Caco-2 (cell line): Measurements from ENCODE around the gene BTBD6. TPM values are rescaled to one million over a fixed set of nuclear protein-coding genes. Genes with fewer than 3 reads are reported as not detected.

ENCODE experiments used
- BruUV-seq: library from RNA; stranded (reverse); fragments of 400-500 nt; replicated peaks from 2 replicates; lab custom pipeline; 2021; lab: Mats Ljungman, UMichigan
- CTCF ChIA-PET: fragments of 300-600 bp; sonication (Branson Sonifier 250); formaldehyde crosslinking; loops from one replicate; lab custom pipeline; 2022; ENCODE audit warnings: antibody characterized with exemption; lab: Charles Lee
- POLR2A ChIA-PET: fragments of 300-600 bp; sonication (Branson Sonifier 250); formaldehyde crosslinking; loops from one replicate; lab custom pipeline; 2022; ENCODE audit warnings: antibody characterized with exemption; lab: Charles Lee
- DNase-seq, 2 experiments: peaks; one replicate each; pipeline versions ENCODE4 v3.0.0 to v3.0.0-alpha.2; 2020 to 2022
- H3K27me3 ChIP-seq: replicated peaks from 2 replicates; pipeline ENCODE4 v1.6.0; 2011; ENCODE audit warnings: low read length; ENCODE audit not compliant: control insufficient read depth, insufficient read depth
- H3K36me3 ChIP-seq: 2 replicates; pipeline ENCODE4 v1.5.1; 2011; ENCODE audit warnings: low read length; ENCODE audit not compliant: control insufficient read depth, insufficient read depth
- H3K4me1 ChIP-seq: fragments of 250-450 bp; sonication (Bioruptor Pico); 2 replicates; pipeline ENCODE4 v1.5.1; 2020; ENCODE audit warnings: mild to moderate bottlenecking
- H3K4me3 ChIP-seq: 2 replicates; pipeline ENCODE4 v1.5.1; 2011; ENCODE audit warnings: low read depth, mild to moderate bottlenecking, control low read depth, low read length
- H3K9me3 ChIP-seq: fragments of 250-450 bp; sonication (Bioruptor Pico); 2 replicates; pipeline ENCODE4 v1.5.1; 2020; ENCODE audit warnings: mild to moderate bottlenecking, moderate library complexity
- H3K27ac Mint-ChIP-seq: one replicate; pipeline ENCODE4 v1.8.0; 2022; ENCODE audit warnings: mixed read lengths; ENCODE audit not compliant: unreplicated experiment
- H3K27me3 Mint-ChIP-seq: one replicate; pipeline ENCODE4 v1.8.0; 2022; ENCODE audit warnings: mixed read lengths; ENCODE audit not compliant: insufficient read depth, unreplicated experiment
- H3K36me3 Mint-ChIP-seq: one replicate; pipeline ENCODE4 v1.8.0; 2022; ENCODE audit warnings: mild to moderate bottlenecking, mixed read lengths; ENCODE audit not compliant: insufficient read depth, unreplicated experiment
- H3K4me1 Mint-ChIP-seq: one replicate; pipeline ENCODE4 v1.8.0; 2022; ENCODE audit warnings: low read depth, mixed read lengths; ENCODE audit not compliant: unreplicated experiment
- H3K4me3 Mint-ChIP-seq: one replicate; pipeline ENCODE4 v1.8.0; 2022; ENCODE audit warnings: mild to moderate bottlenecking, moderate library complexity, mixed read lengths; ENCODE audit not compliant: unreplicated experiment
- H3K9me3 Mint-ChIP-seq: one replicate; pipeline ENCODE4 v1.8.0; 2022; ENCODE audit warnings: mixed read lengths; ENCODE audit not compliant: unreplicated experiment
- CTCF ChIP-seq, 2 experiments: fragments of 200-600 bp in 1 of 2; IDR thresholded peaks; 1 replicate in 1 of 2; 2 replicates in 1 of 2; pipeline versions ENCODE4 v1.5.1 to v1.8.0; 2011 to 2022; ENCODE audit warnings: antibody characterized with exemption in 1 of 2, control low read depth in 1 of 2, inconsistent platforms in 1 of 2, low read depth in 1 of 2, low read length in 1 of 2, mild to moderate bottlenecking in 1 of 2, moderate library complexity in 1 of 2; ENCODE audit not compliant: insufficient read depth in 1 of 2, severe bottlenecking in 1 of 2, unreplicated experiment in 1 of 2
- intact Hi-C: fragments of 100-400 bp; cut with micrococcal nuclease; formaldehyde crosslinking; loops from one replicate; pipeline ENCODE4 v1.10.0; 2022; ENCODE audit not compliant: unreplicated experiment
- total RNA-seq: library from RNA; stranded (reverse); gene quantifications from 2 replicates; pipeline ENCODE4 v1.2.3, GENCODE V29; 2022

BTBD6 gene
- total RNA-seq, 1 experiment from 2014 or later, result 25.3 TPM

GRCh38 chr14:105210266-105211025 lies 37.9 kb upstream of the BTBD6 start:
- CTCF ChIA-PET, result no interaction called here
- no peak for DNase-seq
- POLR2A ChIA-PET, result no interaction called here

DNA sequence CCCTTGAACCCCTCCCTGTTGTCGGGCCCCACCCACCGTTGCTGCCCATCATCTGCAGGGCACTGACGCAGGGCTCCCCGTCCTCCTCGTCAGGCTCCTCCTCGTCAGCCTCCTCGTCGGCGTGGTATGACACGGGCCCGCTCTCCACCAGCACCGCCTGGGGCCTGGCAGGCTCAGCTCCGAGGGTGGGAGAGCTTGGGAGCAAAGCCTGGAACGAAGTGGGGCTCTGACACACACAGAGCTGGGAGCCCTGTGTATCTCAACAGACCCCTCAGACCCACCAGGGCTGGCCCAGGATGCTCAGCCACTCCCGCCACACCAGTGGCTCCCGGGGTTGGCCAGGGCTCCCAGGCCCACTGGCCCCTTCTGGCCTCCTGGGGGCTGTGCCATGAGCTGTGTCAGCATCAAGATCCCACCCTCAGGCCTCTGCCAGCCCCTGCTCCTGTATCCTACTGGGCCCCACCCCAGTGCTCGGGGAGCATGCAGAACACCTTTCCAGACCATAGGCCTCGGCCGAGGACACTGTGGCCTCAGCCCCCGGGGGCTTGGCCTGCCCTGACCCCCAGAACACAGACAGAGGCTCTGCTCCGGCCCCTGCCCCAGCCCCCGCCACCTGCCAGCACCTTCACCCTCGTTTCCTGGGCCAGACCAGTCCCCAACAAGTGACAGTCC lies 37.1 kb upstream of the BTBD6 start:
- Histone ChIP-seq H3K4me1 (no peaks in the 10 kb centered on the region), H3K36me3 (0 out of 2 replicates have a peak, but pooled peaks cover 1% of the 10 kb centered on the region), H3K27me3 (no peaks in the 10 kb centered on the region), H3K9me3 (no peaks in the 10 kb centered on the region), H3K4me3 (no peak overlapping the region)
- Mint-ChIP-seq H3K27ac (no peak overlapping the region), H3K9me3 (no peaks in the 10 kb centered on the region), H3K36me3 (peaks cover 15% of the 10 kb centered on the region), H3K4me1 (no peaks in the 10 kb centered on the region), H3K27me3 (no peaks in the 10 kb centered on the region), H3K4me3 (no peak overlapping the region)
- TF ChIP-seq CTCF (IDR thresholded peaks at IDR 0.05; ENCODE audit: insufficient read depth in 1 of 2, low read depth in 1 of 2, low read length in 1 of 2, severe bottlenecking in 1 of 2, unreplicated experiment in 1 of 2), result no peak
- DNase-seq, result no peak
- CTCF ChIA-PET, result no interaction called here
- POLR2A ChIA-PET, result no interaction called here
- BruUV-seq, result no TSS peak
- intact Hi-C loops, result no loop called here

More at GRCh38 chr14:105210266-105211025, 37.9 kb upstream of the BTBD6 start:
- H3K4me1 ChIP-seq, result no peaks in the 10 kb centered on the region
- Mint-ChIP-seq H3K36me3 (peaks cover 15% of the 10 kb centered on the region), H3K27ac (no peak overlapping the region), H3K9me3 (no peaks in the 10 kb centered on the region), H3K4me1 (no peaks in the 10 kb centered on the region), H3K4me3 (no peak overlapping the region), H3K27me3 (no peaks in the 10 kb centered on the region)
- no peak overlapping the region for H3K4me3 ChIP-seq
- no peaks in the 10 kb centered on the region for H3K27me3 ChIP-seq
- no peaks in the 10 kb centered on the region for H3K9me3 ChIP-seq
- intact Hi-C loops, result no loop called here
- BruUV-seq, result no TSS peak
- no peak for TF ChIP-seq CTCF (IDR thresholded peaks at IDR 0.05; ENCODE audit: insufficient read depth in 1 of 2, low read depth in 1 of 2, low read length in 1 of 2, severe bottlenecking in 1 of 2, unreplicated experiment in 1 of 2)
- 0 out of 2 replicates have a peak, but pooled peaks cover 1% of the 10 kb centered on the region for H3K36me3 ChIP-seq

DNA sequence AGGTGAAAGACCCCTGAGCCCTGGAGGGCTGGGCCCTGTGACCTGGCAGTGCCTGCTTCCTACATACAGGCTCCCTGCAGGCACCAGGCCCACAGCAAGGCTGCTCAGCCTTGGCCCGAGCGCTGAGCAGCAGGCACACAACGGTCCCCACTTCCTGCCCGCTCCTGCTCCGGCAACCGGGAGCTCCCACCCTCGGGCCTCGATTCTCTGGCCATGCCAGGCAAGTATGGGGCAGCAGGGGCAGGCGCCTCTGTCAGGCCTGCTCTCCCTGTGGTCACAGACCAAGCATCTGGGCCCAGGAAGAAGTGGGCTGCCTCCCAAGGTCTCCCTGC lies 36.6 kb upstream of the BTBD6 start:
- H3K4me1 Mint-ChIP-seq, result no peaks in the 10 kb centered on the region

More for the DNA sequence above, 36.6 kb upstream of the BTBD6 start:
- H3K27me3 Mint-ChIP-seq, result no peaks in the 10 kb centered on the region
- POLR2A ChIA-PET, result no interaction called here
- H3K4me1 ChIP-seq, result no peaks in the 10 kb centered on the region
- no peak for DNase-seq
- H3K9me3 Mint-ChIP-seq, result no peaks in the 10 kb centered on the region
- BruUV-seq, result no TSS peak
- no peaks in the 10 kb centered on the region for H3K27me3 ChIP-seq
- CTCF ChIA-PET, result no interaction called here
- no peak overlapping the region for H3K4me3 ChIP-seq
- H3K9me3 ChIP-seq, result no peaks in the 10 kb centered on the region
- TF ChIP-seq CTCF (IDR thresholded peaks at IDR 0.05; ENCODE audit: insufficient read depth in 1 of 2, low read depth in 1 of 2, low read length in 1 of 2, severe bottlenecking in 1 of 2, unreplicated experiment in 1 of 2), result no peak
- peak overlapping the region; percentile 59 for H3K27ac Mint-ChIP-seq
- H3K36me3 ChIP-seq, result 0 out of 2 replicates have a peak, but pooled peaks cover 1% of the 10 kb centered on the region
- no peak overlapping the region for H3K4me3 Mint-ChIP-seq
- peaks cover 15% of the 10 kb centered on the region for H3K36me3 Mint-ChIP-seq
- intact Hi-C loops, result no loop called here
